ENCODE measurements around the gene STK11.
A peak's percentile ranks its signal among the peaks of the same experiment; 100 is the strongest.

STK11 gene

DNA sequence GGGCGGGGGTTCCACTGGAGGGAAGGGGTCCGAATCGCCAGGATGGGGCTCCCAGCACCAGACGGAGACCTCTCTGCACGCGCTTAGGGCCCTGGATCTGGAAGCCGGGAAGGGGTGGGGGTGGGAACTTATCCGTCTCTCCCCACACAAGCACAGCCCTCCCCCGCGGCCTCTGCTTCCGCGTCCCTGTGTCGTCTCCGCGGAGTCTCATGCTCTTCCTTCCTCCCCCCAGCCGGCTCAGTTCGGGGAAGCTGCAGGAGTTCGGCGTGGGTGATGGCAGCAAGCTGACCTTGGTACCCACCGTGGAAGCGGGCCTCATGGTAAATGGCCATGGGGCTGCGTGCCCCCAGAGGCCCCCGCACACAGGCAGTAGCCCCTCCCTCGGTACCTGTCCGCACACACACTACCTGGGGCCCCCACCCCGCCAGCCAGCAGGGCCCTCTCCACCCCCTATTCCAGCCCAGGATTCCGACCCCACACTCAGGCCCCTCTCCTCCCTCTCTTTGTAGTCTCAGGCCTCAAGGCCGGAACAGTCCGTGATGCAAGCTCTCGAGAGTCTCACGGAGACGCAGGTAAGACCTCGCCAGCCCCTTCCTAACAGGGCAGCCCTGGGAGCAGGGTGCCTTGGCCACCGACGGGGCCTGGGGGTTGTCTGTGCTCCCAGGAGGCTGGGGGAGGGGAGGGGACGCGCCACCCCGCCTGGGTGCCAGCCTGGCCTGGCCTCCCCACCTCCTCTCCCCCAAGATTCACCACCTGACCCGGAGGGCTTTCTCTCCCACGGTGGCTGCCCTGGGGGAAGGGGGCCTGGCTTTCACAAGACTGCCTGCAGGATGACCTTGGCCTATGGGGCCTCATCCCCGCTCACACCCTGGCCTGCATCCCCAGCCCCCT is 46.0 kb downstream of the STK11 start:
- peak; percentile 65 to 68 for DNase-seq

DNA sequence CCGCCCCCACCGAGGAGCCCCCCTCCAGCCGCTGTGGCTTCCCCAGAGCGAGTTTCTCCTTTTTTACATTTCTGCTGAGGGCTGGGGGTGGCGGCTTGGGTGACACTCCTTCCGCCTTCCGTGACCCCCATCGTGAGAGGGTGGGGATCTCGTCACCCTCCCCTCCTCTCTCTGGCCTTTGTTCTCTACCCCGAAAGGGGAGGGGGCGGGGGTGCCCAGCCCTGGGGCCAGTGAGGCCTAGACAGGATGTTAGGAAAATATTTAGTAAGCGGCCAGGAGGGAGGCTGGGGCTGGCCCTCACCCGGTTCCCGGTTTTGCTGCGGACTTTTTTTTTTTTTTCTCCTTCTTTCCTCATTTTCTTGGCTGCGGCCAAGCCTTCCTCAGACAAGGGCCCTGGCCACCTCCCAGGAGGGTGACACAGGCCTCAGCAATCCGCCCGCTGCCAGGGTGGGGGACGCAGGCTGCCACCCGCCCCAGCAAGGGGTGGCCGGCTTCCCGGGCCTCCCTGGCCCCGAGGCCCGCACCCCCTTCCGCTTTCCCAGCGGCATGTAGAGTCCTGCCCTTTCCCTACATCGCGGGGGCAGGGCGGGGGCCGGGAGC is 46.7 kb downstream of the STK11 start:
- peak; percentile 85 to 87 for DNase-seq

DNA sequence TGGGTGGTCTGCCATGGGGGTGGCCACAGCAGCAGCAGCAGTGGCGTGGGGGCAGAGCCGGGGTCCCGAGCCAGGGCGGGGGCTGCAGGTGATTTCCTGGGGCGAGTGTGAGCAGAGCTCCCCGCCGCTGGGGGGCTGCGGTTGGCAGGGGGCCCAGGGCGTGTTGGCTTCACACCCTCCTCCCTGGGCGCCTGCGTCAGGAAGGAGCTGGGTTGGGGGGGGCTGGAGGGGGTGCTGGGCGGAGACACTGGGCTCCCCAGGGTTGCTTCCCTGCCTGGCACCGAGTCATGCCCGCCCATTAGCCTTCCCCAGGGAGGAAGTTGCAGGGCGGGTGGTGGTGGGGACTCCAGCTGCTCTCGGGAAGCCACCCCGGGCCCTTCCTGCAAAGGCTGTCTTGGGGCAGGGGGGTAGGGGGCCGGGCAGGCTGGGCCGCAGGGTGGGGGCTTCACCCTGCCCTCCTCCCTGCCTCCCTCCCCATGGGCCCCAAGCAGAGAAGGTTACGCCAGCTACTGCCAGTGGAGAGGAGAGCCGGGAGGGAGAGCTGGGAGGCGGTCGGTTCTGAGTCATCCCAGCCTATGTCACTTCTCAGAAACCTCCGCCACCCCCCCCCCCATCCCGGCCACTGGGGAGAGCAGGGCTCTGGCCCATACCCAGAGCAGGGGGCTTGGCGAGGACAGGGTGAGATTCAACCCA is 47.4 kb downstream of the STK11 start:
- DNase-seq: peak; percentile 84 to 88

DNA sequence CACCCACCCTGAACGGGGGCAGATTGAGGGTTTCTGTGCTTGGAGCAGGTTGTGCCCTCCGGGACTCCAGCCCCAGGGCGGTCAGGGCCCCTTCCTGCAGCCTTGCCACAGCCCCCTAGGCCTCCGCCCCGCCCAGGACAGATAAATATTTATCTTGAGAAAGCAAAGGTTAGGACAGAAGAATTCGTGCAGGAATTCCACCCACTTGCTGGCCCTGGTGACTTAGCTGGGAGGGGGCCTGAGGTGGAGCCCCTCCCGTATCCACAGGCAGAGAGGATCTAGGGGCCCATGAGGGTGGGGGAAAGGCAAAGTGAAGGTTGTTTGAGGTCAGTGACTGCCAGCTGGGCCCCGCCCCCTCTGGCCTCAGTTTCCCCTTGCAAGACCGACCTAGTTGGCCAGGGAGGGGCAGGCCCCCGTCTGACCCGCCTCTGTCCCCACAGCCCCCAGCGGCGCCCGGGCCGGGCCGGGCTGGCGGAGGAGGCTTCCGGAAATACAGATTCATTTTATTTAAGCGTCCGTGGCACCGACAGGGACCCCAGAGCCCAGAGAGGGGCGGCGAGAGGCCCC is 48.0 kb downstream of the STK11 start:
- no peak for DNase-seq

DNA sequence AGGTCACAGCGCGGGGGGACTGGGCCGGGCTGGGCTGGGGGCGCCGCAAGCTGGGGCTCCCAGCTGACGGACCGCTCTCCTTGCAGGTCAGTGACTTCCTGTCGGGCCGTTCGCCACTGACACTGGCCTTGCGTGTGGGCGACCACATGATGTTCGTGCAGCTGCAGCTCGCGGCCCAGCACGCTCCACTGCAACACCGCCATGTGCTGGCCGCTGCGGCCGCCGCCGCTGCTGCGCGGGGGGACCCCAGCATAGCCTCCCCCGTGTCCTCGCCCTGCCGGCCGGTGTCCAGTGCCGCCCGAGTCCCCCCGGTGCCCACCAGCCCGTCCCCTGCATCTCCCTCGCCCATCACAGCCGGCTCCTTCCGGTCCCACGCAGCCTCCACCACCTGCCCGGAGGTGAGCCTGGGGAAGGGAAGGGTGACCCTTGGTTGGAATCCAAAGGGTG is 48.5 kb downstream of the STK11 start:
- peak in 1 of 2 donors; percentile 5 for DNase-seq

DNA sequence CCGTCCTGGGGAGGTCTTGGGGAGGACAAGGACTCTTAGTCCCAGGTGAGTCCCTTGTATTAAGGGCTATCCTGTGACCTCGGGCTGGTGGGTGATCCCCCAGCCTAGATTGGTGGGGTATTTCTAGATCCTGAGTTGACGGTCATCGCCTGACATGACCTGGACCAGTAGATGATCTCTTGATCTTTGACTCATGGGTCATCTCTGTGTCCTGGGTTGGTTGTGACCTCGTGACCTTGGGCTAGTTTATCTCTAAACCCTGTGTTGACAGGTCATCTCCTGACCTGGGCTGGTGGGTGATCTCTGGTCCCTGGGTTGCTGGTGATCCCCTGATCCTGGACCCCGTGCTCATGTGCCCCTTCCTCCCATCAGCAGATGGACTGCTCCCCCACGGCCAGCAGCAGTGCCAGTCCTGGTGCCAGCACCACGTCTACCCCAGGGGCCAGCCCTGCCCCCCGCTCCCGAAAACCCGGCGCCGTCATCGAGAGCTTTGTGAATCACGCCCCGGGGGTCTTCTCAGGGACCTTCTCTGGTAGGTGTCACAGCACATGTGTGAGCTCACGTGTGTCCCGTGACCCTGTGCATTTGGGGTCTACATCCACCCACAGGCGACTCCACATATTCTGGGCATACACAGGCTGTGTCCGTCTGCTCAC is 49.1 kb downstream of the STK11 start:
- peak in 1 of 2 donors; percentile 9 for DNase-seq

DNA sequence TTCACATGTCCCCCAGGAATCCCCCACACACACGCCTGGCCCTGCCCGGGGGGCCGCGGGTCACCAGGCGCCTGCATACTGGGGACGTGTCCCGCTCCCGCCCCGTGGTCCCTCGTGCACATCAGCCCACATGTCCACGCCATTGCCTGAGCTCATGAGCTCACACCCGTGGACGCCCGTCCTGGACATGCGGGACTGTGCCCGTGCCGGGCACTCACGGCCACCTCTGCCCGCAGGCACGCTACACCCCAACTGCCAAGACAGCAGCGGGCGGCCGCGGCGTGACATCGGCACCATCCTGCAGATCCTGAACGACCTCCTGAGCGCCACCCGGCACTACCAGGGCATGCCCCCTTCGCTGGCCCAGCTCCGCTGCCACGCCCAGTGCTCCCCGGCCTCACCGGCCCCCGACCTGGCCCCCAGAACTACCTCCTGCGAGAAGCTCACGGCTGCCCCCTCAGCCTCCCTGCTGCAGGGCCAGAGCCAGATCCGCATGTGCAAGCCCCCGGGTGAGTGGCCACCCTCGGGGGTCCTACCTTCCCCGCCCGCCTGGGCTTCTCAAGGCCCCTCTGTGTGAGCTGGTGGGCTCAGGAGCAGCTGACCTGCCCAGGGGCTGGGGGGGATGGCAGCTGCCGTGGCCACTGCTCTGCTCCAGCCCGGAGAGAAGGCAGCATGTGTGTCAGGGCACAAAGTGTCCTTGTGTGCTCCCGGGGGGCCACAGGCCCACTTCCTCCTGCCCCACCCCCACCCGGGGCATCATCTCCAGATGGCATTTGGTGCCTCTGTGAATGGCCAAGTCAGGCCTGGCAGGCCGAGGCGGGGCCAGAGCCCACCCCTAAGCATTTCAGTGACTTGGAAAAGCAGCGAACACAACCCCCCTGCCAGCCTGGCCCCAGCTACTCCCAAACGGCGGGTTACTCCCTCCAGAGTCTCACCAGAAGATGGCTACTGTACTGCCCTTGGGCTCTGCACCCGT is 49.9 kb downstream of the STK11 start:
- DNase-seq: peak in 1 of 2 donors; percentile 8

DNA sequence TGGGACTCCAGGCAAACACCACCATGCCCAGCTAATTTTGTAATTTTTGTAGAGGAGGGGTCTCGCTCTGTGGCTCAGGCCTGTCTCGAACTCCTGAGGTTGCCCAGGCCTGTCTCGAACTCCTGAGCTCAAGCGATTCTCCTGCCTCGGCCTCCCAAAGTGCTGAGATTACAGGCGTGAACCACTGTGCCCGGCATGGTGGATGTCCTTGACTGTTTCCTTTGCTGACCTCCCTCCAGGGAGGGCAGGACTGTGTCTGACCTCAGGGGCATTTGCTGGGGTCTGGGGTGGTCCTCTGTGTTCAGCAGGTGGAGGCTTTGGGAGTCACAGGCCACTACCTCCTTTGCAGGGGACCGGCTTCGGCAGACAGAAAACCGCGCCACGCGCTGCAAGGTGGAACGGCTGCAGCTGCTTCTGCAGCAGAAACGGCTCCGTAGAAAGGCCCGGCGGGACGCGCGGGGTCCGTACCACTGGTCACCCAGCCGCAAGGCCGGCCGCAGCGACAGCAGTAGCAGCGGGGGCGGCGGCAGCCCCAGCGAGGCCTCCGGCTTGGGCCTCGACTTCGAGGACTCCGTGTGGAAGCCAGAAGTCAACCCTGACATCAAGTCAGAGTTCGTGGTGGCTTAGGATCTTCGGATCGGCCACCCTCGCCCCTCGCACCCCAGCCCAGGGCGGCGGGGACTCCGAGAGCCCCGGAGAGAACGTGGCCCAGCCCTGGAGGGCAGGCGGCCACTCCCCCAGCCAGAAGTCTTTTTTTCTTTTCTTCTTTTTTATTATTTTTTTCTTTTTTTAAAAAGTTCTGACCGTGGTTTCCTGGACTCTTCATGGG is 51.3 kb downstream of the STK11 start:
- peak in 1 of 2 donors; percentile 14 for DNase-seq

DNA sequence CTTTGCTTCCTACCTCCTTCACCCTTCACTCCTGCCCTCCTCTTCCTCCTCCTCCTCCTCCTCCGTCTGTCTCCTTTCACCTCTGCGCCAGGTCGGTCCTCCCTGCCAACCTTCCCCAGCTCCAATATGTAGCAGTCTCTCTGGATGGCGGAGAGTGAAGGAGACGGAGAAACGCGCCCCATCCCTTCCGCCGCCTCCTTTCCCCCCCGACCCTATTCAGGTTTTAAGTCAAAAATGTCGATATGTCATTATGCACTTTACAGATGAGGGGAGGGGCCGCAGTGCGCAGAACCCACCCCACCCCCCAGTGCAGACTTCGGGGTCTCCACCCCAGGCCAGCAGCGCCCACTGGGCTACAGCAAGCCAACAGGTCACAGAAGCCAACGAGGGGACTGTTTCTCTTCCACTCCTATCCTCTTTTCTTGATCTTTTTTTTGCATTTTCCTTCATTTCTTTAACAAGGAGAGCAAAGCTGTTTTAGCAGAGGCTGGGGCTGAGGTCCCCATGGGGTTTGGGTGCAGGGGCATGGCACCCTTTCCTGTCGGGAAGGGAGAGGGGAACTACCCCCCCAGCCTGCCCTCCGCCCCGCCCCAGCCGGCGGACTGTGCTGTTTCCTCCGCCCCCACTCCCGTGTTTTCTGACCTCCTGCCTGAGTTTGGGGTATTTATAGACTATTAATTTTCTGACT is 52.0 kb downstream of the STK11 start:
- DNase-seq: peak in 1 of 2 donors; percentile 19

DNA sequence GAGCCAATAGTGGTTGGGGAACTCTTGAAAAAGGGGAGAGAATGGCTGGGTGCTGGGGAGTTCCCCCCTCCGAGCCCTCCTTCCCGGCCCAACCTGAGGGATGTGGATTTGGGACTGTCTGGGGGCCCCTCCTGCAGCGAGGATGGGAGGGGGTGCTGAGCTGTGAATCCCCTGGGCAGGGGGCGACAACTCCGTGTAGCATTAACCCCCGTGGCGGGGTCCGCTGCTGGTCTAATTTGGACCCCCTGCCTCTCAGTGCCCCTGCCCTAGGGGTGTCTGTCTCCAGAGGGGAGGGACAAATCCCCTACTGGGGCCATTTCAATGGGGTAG is 52.5 kb downstream of the STK11 start:
- no peak for DNase-seq

DNA sequence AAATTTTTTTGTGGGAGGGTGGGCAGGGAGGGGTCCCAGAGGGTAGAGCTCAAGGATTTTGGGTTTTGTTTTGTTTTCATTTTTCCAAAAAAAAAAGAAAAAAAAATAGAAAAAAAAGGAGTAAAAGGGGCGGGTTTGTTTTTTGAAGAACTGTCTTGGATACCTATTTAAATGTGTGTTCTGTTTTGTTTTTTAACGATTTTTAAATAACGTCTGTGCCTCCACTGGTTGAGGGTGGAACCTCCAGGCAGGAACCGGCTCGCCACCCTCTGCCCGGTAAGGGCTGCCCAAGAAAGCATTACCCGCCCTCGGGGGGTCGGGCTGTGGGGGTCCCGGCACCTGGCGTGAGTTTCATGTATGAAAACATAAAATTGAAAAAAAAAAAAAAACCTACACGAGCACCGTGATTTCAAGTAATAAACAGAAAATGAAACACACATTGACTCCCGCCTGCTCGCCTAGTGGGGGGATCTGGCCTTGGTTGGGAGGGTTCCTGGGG is 53.2 kb downstream of the STK11 start:
- no peak for DNase-seq

DNA sequence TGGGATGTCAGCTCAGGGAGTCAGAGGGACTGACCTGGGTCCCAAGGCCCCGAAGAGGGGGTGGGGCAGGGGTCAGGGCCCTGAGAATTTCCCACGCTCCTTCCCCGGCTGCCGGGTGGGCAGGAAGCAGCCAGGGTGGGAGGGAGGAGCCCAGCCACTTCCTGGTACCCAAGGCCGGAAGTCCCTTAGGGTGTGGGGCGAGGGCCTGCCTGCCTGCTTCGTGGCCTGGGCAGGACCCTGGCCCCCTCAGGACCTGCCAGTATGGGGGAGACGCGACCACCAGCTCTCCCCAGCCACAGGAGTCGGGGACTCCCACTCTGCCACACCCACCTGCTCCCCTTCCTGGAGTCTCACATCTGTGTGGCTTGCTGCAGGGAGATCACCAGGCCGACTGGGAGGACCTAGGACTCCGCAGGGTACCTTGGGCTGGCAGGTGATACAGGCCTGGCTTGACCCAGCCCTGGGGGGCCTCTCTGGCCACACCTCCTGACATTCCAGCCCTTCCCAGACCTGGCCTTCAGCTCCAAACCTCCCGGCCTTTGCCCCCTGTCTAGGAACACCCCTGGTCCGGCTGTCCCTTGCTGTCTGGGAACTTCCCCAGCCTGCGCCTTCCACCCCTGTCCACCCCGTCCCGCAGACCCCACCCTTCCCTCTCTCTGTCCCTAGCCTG is 53.8 kb downstream of the STK11 start:
- DNase-seq: peak; percentile 82 to 84

DNA sequence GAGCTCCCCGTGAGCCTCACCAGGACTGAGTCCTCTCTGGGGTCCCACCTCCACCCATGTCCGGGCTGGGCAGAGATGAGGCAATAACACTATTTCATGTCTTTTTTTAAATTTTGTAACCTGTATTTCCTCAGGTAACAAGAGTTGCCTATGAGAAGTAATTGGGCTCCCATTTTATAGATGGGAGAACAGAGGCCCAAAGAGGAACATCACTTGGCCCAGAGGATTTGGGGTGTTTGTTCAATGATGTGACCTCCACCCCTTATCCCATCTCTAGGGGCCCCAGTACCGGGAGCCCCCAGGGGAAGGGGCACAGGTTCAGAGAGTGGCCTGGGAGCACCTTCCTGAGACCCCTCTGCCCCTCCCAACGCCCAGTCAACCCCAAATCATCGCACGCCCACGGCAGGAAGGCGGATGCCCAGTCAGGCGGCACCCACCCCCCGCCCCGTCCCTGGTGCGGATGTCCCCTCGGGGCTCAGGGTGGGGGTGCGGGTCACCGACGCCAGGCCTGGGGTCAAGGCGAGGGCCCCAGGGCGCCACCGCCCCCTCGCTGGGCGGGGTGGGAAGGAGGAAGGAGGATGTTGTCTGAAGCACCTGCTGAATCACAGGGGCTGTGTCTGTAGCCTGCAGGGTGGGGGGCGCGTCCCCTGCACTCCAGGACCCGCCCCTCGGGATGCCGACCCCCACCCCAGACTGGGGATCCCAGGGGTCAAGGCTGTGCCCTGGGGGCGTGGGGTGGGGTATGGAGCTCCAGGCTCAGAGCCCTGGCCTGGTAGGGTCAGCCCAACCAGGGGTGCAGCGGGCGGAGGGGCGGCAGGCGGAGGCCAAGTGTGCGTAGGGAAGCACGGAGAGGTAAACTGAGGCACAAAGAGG is 54.5 kb downstream of the STK11 start:
- peak; percentile 76 for DNase-seq

DNA sequence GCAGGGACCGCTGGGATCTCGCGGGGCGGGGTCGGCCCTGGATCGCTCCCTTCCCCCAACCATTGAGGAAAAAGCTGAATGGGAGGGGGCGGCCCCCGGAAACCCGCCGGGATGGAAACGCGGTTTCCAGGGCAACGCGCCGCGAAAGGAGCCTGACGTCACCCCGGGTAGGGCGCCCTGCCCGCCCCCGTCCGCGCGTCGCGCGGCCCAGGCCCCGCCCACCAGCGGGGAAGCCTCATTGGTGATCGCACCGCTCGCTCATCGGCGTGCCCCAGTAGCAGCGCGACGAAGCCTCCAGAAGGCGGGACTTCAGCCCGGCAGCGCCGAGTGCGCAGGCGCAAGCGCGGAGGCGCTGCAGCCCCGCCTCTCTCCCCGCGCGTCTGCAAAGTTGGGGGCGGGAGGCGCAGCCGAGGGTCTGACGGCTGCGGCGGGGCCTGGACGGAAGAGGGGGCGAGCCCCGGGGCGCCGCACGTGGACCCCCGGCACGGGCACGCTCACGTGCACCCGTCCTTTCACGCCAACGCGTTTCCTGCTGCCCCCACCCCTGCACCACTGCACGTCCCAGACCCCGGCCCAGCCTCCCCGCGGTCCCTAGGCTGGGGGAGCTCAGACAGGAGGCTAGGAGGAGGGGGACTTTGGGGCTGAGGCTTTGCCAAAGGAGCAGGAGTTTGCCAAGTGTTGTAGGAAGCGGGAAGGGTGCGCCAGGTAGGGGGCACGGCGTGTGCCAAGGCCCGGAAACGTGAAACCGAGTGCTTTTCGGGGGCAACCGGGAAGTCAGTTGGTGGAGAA is 55.4 kb downstream of the STK11 start:
- DNase-seq: peak; percentile 98

DNA sequence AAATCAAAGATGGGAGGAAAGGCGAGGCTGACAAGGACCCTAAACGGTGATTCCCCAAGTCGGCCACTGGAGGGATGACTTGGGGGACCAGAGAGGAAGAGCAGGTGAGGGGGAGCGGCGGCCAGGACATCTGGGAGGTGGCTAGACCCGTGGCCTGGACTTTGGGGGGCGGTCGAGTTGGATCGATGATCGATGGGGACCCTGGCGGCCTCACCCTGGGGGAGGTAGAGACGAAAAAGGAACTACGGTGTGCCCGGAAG is 55.9 kb downstream of the STK11 start:
- peak; percentile 57 to 67 for DNase-seq

DNA sequence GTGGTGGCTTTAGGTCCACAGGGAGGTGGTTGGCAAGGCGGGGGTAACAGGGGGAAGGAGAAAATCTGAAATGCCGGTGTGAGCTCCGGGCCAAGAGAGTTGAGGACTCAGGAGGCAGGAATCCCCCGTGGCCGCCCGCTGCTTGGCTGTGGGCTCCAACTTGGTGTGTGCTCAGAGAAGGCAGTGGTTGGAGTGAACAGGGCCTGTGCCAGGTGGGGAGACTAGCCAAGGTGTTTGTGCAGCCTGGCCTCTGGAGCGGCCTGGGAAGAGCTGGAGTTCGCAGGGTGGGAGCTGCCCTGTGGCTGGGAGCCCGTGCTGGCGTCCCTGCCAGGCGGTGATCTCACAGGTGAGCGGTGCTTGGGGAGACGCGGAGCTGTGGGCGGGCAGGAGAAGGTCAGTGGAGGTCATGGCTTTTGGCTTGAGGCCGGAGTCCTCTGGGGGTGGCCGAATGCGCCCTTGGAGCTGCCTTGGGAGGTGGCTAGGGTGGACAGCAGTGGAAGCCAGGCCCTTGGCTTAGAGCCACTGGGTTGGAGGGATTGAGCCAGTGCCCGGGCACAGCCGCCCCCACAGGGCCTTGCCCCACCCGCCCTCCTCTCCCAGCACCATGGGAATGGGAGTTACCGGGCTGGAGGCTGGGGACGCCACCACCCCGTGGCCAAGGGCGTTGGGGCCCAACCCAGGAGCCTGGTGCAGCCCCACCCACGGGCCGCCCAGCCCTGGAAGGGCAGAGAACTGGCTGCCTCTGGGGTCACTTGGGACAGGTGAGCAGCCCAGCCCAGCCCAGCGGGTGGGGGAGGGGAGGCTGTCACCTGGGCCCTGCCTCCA is 56.4 kb downstream of the STK11 start:
- DNase-seq: peak in 1 of 2 donors; percentile 63
